GM21737 (cell line): ENCODE data around the gene DDX4.
"Not testable (repeated sequence)": the region's sequence is repeated elsewhere in the genome, so short reads cannot be mapped to it uniquely, and the experiment has no call there.

Experiments
- ATAC-seq: cut with Tn5 transposase; IDR thresholded peaks from one replicate; pipeline ENCODE4 v1.9.1; 2021; ENCODE audit warnings: mild to moderate bottlenecking, moderate library complexity; ENCODE audit not compliant: unreplicated experiment

Gene DDX4

GRCh38 chr5:55737793-55738192, at the start of gene DDX4:
TSS of gene DDX4 (plus strand) at chr5:55738061. CDS start at chr5:55738964, 903 bp downstream.
- ATAC-seq, result no peak

GRCh38 chr5:55691265-55692105, 46.4 kb upstream of the DDX4 start:
- no peak for ATAC-seq

GRCh38 chr5:55692106-55692417, 45.8 kb upstream of the DDX4 start:
- no peak for ATAC-seq

GRCh38 chr5:55692509-55692908, 45.4 kb upstream of the DDX4 start:
- ATAC-seq, result no peak

GRCh38 chr5:55694152-55694830, 43.6 kb upstream of the DDX4 start:
- no peak for ATAC-seq

- not testable (repeated sequence) for ATAC-seq
These were observed 41.2 kb upstream of the DDX4 start for GRCh38 chr5:55696704-55697103.

- ATAC-seq, result no peak
These were observed 38.7 kb upstream of the DDX4 start for GRCh38 chr5:55699041-55699688.

GRCh38 chr5:55700745-55701144, 37.1 kb upstream of the DDX4 start:
- no peak for ATAC-seq

- no peak for ATAC-seq
These were observed 36.3 kb upstream of the DDX4 start for GRCh38 chr5:55701462-55702103.

GRCh38 chr5:55702598-55703345, 35.1 kb upstream of the DDX4 start:
- no peak for ATAC-seq

GRCh38 chr5:55706230-55706629, 31.6 kb upstream of the DDX4 start:
- no peak for ATAC-seq

GRCh38 chr5:55708732-55709131, 29.1 kb upstream of the DDX4 start:
- ATAC-seq, result no peak

- peak; percentile 4 for ATAC-seq
These were observed 26.3 kb upstream of the DDX4 start for GRCh38 chr5:55711507-55712022.

- ATAC-seq, result peak; percentile 100
These were observed 25.6 kb upstream of the DDX4 start, which contains the start of gene SLC38A9 for GRCh38 chr5:55712023-55712859. TSS of gene SLC38A9 (minus strand) at chr5:55712324. CDS start at chr5:55697958, 14,366 bp downstream.

GRCh38 chr5:55713871-55714270, 24.0 kb upstream of the DDX4 start:
- ATAC-seq, result no peak

GRCh38 chr5:55714339-55714738, 23.5 kb upstream of the DDX4 start:
- no peak for ATAC-seq

GRCh38 chr5:55714749-55715148, 23.1 kb upstream of the DDX4 start:
- no peak for ATAC-seq

- ATAC-seq, result no peak
These were observed 22.3 kb upstream of the DDX4 start for GRCh38 chr5:55715519-55716078.

- ATAC-seq, result not testable (repeated sequence)
These were observed 18.8 kb upstream of the DDX4 start for GRCh38 chr5:55719026-55719425.
